Measurements from ENCODE around the gene OVCH2. TPM values are rescaled to one million over a fixed set of nuclear protein-coding genes. Genes with fewer than 3 reads are reported as not detected.
A peak's percentile ranks its signal among the peaks of the same experiment; 100 is the strongest.

The OVCH2 gene
- total RNA-seq, 3 donors from 2014 or later, result 7.0 to 17.7 TPM; not detected in 1

GRCh38 chr11:7671347-7672215 lies 34.7 kb downstream of the OVCH2 start:
- no peak overlapping the region for H3K4me3 ChIP-seq
- intact Hi-C loops (cut with DNase I; ENCODE audit: low total_unique reads), result no loop called here
- H3K27me3 ChIP-seq, result no peaks in the 10 kb centered on the region
- peak overlapping the region; percentile 58 to 75 for H3K27ac ChIP-seq
- H3K9me3 ChIP-seq, result no peaks in the 10 kb centered on the region
- TF ChIP-seq POLR2A (IDR thresholded peaks at IDR 0.05) (no peak), CTCF (IDR thresholded peaks at IDR 0.05) (no peak), POLR2AphosphoS5 (IDR thresholded peaks at IDR 0.05) (no peak)
- H3K36me3 ChIP-seq, result no peaks in the 10 kb centered on the region
- H3K4me1 ChIP-seq, result peaks cover 0 to 10% of the 10 kb centered on the region in 2 donors
- no peak for DNase-seq (ENCODE audit: low spot score in 2 of 2)

- no peak overlapping the region for H3K4me3 ChIP-seq
- H3K27me3 ChIP-seq, result no peaks in the 10 kb centered on the region
- no peaks in the 10 kb centered on the region for H3K9me3 ChIP-seq
- H3K4me1 ChIP-seq, result peaks cover 0 to 10% of the 10 kb centered on the region in 2 donors
- peak overlapping the region; percentile 58 to 75 for H3K27ac ChIP-seq
- H3K36me3 ChIP-seq, result no peaks in the 10 kb centered on the region
- intact Hi-C loops (cut with DNase I; ENCODE audit: low total_unique reads), result no loop called here
- no peak for TF ChIP-seq CTCF (IDR thresholded peaks at IDR 0.05)
- TF ChIP-seq POLR2AphosphoS5 (IDR thresholded peaks at IDR 0.05), result no peak
- TF ChIP-seq POLR2A (IDR thresholded peaks at IDR 0.05), result no peak
- DNase-seq (ENCODE audit: low spot score in 2 of 2), result no peak
Observed at GRCh38 chr11:7670641-7671040, 35.6 kb downstream of the OVCH2 start.

GRCh38 chr11:7668911-7669310 lies 37.4 kb downstream of the OVCH2 start:
- Histone ChIP-seq H3K4me3 (no peak overlapping the region), H3K9me3 (no peaks in the 10 kb centered on the region), H3K27me3 (no peaks in the 10 kb centered on the region), H3K4me1 (peaks cover 0 to 10% of the 10 kb centered on the region in 2 donors), H3K36me3 (no peaks in the 10 kb centered on the region), H3K27ac (peak overlapping the region in 1 of 2 donors; percentile 65)
- TF ChIP-seq CTCF (IDR thresholded peaks at IDR 0.05) (no peak), POLR2A (IDR thresholded peaks at IDR 0.05) (no peak), POLR2AphosphoS5 (IDR thresholded peaks at IDR 0.05) (no peak)
- no peak for DNase-seq (ENCODE audit: low spot score in 2 of 2)
- intact Hi-C loops (cut with DNase I; ENCODE audit: low total_unique reads), result no loop called here

GRCh38 chr11:7668464-7668863 lies 37.8 kb downstream of the OVCH2 start:
- Histone ChIP-seq H3K27me3 (no peaks in the 10 kb centered on the region), H3K27ac (peak overlapping the region in 1 of 2 donors; percentile 65), H3K9me3 (no peaks in the 10 kb centered on the region), H3K4me3 (no peak overlapping the region), H3K36me3 (no peaks in the 10 kb centered on the region), H3K4me1 (peaks cover 0 to 10% of the 10 kb centered on the region in 2 donors)
- intact Hi-C loops (cut with DNase I; ENCODE audit: low total_unique reads), result no loop called here
- no peak for DNase-seq (ENCODE audit: low spot score in 2 of 2)
- TF ChIP-seq POLR2A (IDR thresholded peaks at IDR 0.05) (no peak), CTCF (IDR thresholded peaks at IDR 0.05) (no peak), POLR2AphosphoS5 (IDR thresholded peaks at IDR 0.05) (no peak)

GRCh38 chr11:7667460-7667859 lies 38.8 kb downstream of the OVCH2 start:
- no peaks in the 10 kb centered on the region for H3K9me3 ChIP-seq
- H3K27ac ChIP-seq, result no peak overlapping the region
- no peak for DNase-seq (ENCODE audit: low spot score in 2 of 2)
- no peak overlapping the region for H3K4me3 ChIP-seq
- H3K27me3 ChIP-seq, result no peaks in the 10 kb centered on the region
- H3K36me3 ChIP-seq, result no peaks in the 10 kb centered on the region
- H3K4me1 ChIP-seq, result peaks cover 0 to 3% of the 10 kb centered on the region in 2 donors
- intact Hi-C loops (cut with DNase I; ENCODE audit: low total_unique reads), result no loop called here
- no peak for TF ChIP-seq POLR2AphosphoS5 (IDR thresholded peaks at IDR 0.05)
- no peak for TF ChIP-seq CTCF (IDR thresholded peaks at IDR 0.05)
- TF ChIP-seq POLR2A (IDR thresholded peaks at IDR 0.05), result no peak

All from breast epithelium (tissue), 4 donors.